DMS 273 (cell line): Measurements from ENCODE around the gene ABO.
"Not testable (repeated sequence)": the region's sequence is repeated elsewhere in the genome, so short reads cannot be mapped to it uniquely, and the experiment has no call there.

ENCODE experiments used
- DNase-seq: peaks from one replicate; lab custom pipeline; 2025; ENCODE audit not compliant: unreplicated experiment; lab: John Stamatoyannopoulos, UW

The ABO gene

DNA sequence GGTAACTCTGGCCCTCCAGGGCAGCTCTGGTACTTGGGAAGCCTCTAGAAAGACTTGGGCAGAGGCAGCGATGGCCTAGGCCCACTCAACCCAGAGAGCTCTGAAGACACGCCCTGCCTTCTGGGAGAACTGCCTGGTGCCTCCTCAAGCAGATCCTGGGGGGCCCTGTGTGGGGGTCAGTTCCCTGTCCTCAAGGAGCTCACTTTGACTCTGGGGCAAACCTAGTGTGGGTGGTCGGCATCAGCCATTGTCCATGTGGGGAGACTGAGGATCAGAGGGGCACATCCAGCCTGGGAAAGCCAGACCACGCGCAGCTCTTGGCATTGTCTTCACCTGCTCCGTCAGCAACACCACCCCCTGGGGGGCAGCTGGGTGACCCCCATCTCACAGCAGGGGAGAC lies 28.0 kb downstream of the ABO start:
- no peak for DNase-seq

DNA sequence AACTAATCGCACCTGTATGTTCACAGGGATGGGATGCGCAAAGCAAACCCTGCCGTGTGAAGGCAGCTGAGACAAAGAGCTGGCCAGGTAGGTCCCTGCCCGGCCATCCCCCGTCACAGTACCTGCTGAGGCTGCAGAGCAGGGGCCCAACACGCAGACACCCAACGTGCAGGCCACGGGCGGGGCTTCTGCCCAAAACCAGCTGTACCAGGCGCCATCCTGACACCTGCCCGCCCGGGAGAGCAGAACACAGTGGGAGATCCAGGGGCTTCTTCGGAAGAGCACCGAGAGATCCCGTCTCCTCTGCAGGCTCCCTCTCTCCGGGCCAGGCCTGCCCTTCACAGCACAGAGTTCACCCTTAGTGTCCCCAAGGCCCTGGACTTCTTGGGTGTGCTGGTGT lies 28.4 kb downstream of the ABO start:
- no peak for DNase-seq

DNA sequence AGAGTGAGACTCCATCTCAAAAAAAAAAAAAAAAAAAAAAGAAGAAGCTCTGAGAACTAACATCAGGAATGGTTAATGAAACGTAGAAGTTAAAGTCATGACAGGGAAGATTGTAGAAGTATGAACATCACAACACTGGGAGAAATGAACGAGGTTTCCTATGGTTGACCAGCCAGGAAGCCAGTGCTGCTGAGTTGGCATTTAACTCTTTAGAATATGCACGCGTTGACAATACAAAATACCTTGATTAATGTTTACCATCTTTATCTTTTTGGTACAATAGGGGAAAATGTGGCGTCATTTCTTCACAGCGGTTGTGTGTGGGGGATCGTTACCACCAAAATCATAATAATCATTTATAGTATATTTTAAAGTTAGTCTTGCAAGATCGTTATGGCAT lies 32.0 kb downstream of the ABO start:
- no peak for DNase-seq

DNA sequence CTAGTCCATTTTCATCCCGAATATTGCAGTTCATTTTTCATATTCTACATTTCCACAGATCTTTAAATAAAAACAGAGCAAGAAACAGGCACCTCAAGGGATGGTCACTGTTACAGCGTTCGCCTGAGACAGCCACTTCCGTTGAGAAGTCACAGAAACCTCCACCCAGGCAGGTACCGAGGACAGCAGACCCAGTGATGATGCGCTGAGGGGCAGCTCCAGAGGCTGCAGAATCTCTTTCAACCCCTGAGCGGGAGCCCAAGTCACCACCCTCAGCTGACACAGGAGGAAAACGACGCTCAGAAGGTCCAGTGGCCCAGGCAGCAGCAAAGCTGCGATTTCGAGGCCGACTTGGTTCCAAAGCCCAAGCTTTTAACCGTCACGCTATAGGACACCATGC lies 32.8 kb downstream of the ABO start:
- DNase-seq: no peak

DNA sequence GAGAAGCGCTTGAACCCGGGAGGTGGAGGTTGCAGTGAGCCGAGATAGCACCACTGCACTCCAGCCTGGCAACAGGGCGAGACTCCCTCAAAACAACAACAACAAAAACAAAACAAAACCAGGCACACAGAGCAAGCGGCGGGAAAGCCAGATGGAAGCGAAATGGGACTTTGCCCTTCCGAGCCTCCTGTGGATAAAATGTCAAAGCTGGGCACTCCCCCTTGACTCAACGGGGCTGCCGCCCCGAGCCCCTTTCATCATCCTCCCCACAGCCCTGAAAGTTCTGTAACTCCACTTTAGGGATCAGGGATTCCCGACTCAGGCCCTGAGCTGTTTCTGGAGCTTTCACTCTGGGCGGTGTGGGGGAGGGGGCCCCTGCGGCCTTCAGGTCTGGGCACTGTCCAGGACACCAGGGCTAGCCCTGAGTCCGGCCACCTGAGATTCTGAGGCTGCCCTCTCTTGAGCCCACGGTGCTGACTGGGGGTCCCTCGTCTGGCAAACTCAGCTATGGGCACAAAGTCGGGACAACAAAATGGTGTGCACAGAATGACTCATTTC lies 35.4 kb downstream of the ABO start:
- no peak for DNase-seq

DNA sequence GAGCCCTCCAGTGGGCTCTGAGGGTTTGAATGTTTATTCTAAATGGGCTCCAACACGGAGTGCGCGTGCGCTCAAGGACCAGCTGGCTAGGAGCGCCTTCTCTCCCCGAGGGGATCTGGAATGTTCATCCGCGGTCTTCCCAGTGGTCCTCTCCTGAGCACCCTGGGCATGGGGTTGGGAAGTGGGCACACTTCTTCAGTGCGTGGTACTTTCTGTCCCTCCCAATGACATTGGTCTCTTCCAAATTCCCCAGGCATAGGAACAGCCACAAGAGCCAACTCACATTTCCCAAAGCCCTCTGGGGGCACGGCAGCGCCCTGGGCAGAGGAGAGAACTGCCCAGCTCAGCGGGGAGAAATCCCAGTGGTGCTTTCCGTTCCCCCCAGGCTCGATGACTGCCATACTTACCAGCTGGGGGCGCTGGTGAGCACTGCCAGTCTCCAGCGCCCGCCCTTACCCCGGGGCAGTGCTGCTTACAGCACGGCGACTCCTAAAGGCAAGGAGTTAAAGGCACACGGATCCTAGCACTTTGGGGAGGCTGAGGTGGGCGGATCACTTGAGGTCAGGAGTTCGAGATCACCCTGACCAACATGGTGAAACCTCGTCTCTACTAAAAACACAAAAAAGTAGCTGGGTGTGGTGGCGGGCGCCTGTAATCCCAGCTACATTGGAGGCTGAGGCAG lies 36.0 kb downstream of the ABO start:
- peak; percentile 23 for DNase-seq

DNA sequence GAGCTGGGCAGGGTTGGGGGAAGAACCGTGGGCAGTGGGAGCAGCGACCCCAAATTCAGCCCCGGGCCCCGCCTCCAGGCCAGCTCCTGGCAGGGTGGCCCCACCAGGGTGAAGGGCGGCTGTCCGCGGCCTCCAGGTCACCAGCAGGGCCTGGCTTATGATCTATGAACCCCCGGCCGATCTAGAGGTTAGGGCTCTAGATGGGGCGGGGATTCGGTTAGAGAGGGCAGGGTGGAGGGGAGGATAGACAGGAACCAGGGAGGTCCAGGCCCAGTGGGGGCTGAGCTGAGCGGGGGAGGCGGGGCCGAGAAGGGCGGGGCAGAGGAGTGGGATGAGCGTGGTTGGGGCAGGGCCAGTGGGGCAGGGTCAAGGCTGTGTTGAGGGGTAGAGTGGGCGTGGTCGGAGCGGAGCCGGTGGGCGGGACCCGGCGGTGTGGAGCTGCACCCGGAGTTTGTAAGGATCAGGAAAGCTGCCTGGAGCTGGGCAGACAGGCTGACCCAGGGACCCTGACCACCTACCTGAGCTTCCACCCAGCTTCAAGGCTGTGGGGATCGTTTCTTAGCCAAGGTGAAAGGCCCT lies 36.6 kb downstream of the ABO start:
- DNase-seq: no peak

DNA sequence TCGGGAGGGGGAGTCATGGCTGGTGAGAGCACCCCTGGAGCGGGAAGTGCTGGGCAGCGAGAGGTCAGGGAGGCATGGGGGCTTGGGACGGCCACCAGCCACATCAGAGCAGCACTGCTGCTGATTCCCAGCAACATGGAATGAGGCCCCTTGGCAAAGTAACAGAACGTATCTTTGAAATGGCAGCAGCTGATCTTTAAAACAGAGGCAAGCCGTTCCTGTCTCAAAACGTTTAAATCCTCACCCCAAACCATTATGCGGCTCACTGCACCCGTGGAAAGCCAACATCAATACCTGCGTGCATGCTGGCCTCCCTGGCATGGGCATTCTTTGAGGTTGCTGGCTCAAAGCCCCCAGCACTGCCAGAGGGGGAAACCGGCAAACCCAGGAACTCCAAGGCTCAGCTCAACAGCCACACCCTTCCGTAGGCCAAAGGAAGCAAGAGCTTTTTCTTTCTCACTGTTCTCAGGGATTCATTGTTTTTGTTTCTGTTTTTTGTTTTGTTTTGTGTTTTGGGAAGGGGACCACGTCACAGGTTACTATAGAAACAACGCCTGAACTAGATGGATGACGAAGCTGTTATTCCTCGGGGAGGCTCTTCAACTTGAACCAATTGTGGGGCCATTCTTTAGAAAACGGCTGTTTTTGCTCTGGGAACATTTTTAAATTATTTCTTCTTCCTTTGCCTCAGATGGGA lies 37.8 kb downstream of the ABO start:
- no peak for DNase-seq

DNA sequence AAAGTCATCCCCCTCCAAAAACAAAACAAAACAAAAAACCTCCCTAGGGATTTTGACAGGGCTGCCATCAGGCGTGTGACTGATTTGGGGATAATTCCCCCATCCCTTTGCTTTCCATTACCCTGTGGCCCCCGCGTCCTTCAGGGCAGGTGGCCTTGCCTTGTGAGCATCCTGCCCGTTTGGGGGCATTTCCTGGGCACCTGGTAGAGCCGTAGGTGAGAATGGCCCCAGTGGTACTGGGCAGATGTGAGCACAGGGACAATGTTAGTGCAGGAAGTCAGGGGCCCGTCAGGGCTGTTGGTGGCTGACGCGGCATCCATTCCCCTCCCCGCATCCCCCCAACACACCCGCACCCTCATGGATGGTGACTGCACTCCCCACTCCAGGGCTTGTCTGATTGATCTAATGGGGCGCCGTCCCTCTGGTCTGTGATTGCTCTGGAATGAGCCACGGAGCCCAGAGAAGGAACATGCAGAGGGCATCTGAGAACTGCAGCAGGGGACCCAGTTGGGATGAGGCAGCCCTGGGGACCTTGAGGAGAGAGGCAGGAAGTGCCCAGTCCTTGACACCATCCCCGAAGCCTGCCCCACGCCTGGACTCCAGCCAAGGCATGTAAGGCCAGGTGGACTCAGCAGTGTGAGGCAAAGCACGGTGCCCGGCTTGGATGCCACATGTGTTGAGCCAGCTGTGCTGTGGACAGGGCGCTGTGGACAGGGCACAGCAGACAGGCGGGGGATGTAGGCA lies 38.5 kb downstream of the ABO start:
- DNase-seq: not testable (repeated sequence)

DNA sequence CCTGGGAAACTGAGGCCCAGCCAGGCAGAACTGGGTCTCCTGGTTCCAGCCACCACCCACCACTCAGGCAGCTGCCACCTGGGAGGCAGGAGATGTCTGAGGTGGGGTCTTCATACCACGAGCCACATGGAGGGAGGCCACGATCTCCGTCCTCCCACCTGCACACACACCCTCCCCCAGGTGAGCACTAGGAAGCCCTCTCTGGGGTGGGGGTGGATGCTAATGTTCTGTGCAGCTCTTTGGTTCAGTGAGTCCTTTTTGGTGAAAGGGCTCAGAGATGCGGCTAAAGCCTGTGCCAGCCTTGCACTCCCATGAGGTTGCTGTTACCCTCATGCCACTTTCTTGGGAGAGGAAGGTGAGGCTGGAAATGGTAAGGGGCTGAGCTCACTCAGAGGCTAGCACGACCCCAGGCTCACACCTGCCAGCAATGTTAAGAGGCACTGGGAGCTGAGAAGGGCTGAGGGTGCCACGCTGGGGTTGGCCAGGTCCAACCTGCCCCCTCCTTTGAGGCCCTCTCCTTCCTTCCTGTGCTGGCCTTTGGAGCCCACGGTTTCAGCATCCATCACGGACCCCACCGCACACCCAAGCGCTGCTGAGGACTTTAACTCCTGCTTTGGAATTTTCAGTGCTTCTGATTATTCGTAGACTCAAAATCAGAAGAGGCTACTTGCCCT lies 39.3 kb downstream of the ABO start:
- DNase-seq: no peak

DNA sequence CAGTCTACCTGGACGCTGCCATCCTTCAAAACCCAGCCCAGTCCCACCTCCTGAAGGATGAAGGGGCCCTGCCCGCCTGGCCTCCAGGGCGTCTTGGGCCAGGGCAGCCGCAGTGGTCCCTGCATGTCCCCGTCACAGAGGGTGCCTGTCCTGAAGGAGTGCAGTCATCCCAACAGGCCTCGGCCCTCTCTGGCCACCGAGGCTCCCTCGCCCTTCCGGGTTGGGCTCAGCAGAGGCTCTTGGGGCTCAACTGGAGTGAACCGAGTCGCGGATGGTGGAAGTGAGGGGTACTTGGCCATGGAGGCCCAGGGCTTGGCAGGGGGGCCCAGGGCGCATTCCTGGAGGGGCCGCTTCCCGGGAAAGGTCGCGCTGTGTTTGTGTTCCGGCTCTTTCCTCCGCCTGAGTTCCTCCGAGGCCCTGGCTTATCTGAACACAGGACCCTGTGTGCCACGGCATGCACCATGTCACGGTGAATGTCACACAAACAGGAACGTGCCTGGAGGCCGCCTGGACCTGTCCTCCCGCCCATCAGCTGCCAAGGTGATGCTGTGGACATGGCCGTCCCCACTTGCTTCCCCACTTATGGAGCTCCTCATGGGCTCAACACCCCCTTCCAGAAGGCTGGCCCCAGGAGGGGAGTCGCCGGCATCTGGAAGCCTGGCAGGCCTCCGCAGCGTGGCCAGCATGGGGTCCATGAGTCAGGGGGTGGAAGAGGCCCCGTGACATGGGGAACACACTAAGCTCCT lies 40.3 kb downstream of the ABO start:
- no peak for DNase-seq

DNA sequence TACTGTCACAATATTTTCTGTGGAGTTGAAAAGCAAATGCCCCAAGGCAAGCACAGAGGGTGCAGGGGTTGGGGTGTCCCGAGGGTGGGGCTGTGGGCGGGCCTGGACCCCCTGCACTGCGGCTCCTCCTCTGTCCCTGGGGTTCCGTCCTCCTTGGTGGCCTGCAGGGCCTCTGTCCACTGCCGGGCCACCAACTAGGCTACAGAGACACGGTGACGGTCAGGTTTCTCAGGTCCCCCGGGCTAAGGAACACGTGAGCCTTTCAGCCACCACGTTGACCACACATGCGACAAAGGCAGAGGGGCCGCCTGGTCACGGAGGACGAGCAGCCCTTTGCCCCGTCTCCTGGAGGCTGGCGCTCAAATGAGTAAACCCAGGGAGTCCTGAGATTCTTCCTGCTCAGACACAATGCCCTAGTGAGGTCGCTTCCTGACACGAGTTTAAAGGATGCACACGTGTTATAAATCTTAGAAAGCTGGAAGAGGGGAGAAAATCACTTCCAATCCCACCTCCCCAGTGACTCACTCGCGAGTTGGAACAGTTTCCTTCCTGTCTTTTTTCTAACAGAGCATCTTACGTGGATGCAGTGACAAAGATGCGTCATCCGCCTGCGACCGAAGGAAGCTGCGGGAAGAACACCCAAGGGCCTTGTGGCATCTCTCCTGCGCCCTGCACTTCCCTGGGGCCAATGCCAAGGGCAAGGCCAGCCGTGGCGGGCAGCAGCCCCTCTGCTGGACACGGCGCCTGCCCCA lies 41.1 kb downstream of the ABO start:
- no peak for DNase-seq

DNA sequence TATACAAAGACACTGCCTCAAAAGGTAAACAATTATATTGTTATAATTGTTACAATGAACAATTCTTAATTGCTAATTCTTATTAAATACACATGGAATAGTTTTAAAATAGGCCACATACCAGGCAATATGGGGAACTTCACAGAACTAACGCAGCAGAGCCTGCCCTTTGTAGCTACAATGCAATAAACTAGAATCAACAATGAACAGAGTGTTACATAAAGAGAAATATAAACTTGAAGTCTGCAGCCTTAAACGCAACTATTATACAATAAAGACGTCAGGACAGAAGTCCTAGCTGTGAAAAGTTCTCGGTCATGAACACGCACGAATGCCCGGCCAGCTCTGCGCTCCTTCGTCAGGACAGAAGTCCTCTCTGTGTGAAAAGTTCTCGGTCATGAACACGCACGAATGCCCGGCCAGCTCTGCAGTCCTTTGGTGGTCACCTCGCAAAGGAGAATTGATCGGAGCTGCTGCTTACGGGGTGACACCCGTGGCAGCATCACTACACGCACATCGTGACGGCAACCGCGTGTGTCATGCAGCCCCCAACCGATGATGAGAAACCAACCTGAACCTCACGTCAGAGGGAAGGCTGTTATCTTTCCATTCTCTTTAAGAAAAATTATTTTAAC lies 43.0 kb downstream of the ABO start:
- DNase-seq: not testable (repeated sequence)

DNA sequence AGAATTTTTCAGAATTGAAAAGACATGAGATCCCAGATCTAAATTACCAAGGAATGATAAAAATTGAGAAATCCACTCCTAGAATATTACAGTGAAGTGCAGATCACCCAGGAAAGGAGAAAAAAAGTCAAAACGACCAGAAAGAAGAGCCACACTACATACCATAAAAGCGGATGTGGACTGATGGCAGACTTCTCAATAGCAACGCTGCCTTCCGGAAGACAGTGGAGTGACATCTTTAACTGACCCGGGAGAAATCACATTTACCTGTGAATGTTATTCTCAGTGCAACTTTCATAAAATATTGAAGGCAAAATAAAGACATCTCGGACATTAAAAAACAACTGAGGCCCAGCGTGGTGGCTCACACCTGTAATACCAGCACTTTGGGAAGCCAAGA lies 44.5 kb downstream of the ABO start:
- DNase-seq: not testable (repeated sequence)

DNA sequence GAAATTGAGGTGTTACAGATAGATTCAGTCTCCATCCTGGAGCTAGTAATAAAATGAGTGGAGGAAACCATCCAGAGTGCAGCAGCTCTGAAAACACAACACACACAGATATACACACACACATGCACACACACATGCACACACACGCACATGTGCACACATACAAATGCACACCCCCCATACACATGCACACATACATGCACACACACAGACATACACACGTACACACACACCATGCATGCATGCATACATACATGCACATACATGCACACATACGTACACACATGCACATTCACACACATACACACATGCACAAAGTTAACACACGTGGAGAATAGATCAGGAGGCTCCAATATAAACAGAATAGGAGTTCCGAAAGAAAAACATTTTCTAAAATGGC lies 44.9 kb downstream of the ABO start:
- no peak for DNase-seq

DNA sequence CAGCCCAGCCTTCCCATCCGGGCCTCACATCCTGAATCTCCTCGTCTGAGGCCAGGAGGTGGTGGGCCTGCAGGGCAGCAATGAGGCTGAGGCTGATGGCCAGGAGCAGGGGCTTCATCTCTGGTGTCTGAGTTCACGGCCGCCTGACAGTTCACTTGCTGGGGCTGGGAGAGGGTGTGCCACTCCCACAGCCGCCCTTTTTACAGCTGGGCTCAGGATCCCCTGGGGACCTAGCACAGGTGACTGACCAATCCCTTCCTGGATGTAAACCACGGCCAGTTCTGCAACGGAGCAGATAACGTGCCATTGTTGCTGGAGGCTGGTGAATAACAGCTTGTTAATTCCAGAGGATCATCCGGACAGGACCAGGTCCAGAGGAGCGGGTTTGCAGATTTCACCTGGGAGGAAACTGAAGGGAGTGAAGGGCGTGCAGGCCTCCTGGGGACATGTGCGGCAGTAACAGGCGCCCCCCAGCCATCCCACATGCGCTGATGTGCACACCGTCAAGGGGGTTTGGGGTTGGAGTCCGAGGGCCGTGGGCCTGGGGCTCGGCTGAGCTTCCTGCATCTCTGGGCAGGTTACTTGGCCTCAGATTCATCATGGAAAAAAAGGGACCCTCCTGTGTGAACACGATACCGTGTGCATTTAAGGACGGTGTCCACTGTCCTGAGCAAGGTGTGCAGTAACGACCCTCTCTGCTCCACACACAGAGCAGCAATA lies 46.4 kb downstream of the ABO start:
- not testable (repeated sequence) for DNase-seq

DNA sequence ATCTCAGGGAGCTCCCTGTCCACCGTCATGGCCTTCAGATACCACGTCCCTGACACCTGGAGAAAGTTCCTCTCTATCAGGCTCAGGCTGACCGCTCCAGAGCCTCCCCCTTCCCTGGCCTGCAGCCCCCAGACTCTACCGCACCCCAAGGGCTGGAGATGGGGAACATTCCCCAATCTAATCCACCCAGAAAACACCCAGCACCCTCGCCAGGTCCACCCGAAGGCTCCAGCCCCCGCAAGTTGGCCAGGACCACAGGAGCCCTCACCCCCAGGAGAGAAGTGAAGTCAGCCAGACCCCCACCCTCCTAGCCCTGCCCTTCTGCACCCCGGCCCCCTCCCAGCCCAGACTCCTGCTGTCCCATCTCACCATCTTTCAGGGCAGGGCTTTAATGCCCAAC lies 47.0 kb downstream of the ABO start:
- not testable (repeated sequence) for DNase-seq

DNA sequence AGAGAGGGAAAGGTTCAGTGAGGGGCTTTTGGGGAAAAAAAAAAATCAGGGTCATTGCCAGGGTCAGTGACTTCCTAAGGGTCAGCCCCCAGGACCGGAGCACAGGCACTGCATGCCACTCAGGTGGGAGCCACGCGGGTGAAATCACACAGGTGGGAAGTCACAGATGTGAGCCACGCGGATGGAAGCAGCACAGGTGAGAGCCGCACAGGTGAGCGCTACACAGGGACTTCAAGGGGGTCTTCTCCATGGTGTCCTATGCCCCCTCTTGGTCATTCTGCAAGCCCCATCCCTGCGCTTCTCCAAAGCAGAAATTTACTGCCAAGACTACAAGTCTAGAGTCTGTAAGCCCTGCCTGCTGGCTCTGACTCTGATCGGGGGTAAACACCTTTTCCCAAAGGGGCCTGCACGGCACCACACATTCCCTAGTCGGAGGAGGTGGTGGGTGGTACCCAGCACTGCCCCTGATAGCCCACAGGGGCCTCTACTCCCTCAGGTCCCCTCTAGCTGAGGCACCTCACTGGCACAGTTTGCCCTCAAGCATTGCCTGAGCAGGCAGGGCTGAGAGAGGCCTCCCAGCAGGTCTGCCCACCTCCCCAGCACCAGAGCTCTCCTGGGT lies 47.6 kb downstream of the ABO start:
- no peak for DNase-seq
